ENCODE data around the gene TNKS1BP1. TPM values are rescaled to one million over a fixed set of nuclear protein-coding genes. Genes with fewer than 3 reads are reported as not detected.

TNKS1BP1 gene
- total and polyA plus RNA-seq, 9 of the 15 experiments (the other 6 are each of a cell fraction or from before 2014, with no cell fraction given), result 1.1 to 47.2 (median 10.9) TPM

DNA sequence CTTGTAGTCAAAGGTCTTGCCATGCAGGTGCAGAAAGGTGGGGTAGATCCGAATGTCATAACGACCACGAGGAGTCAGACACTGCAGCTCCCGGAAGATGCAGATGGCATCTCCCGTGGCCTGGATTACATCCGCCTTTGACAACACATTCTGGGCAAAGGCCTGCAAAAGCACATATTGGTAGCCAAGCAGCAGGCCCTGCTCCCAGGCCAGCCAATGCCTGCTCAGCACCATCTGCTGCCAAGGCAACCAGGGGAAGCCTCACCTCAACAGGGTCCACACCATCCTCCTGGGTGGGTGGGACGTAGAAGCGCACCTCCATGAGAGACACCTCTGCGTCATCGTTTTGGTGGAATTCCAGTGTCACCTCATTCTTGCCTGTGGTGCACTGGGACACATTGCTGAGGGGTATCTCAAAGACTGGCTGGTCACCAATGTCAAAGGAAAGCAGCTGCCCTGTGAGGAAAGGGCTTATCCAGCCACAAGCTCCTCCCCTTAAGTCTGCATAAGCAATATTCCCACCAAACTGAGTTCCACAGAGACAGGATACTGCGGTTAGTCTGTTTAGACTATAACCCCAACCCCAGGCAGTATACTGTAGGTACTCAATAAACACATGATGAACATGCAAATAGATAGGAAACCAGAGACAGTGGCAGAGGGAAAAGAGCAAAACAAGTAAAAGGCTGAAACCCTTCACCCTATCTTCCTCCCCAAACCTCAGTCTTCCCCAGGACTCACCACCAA, 8.1 kb upstream of the TNKS1BP1 start:
- intact Hi-C loops (cut with micrococcal nuclease), result no loop called here
- H3K79me2 ChIP-seq (ENCODE audit: control insufficient read depth, insufficient read depth, low read length), result peaks cover 40% of the 10 kb centered on the region
- no peaks in the 10 kb centered on the region for H3K9me1 ChIP-seq (ENCODE audit: control insufficient read depth, insufficient read depth, low read length)
- 98% methylated on average over 11 of the region's 11 CpGs for WGBS (ENCODE audit: insufficient coverage, low coverage, missing lambda C conversion rate)
- ChIA-PET CTCF (ENCODE audit: low intra/inter-chr PET ratio) (no interaction called here), POLR2A (interaction anchor here (0.6 to 1.4 kb wide), 2 partner anchors 10 to 32 kb away, joined by 3 to 9 read pairs; no protein-coding TSS in a partner anchor)
- H3K4me3 ChIP-seq, result no peak overlapping the region
- in situ Hi-C loops (cut with MboI), result no loop called here
- FAIRE-seq (no peak), ATAC-seq (no peak), DNase-seq (ENCODE audit: extremely low read depth in 1 of 4, low spot score in 3 of 4) (no peak)
- no peaks in the 10 kb centered on the region; the same call in 1 of the 2 replicates for H4K20me1 ChIP-seq (replicated peaks; ENCODE audit: control insufficient read depth, insufficient read depth, low read length)
- peaks cover 69% of the 10 kb centered on the region for H3K36me3 ChIP-seq (ENCODE audit: control insufficient read depth, insufficient read depth, low read length)
- no peaks in the 10 kb centered on the region for H3K27me3 ChIP-seq (ENCODE audit: control insufficient read depth in 2 of 2, insufficient read depth in 2 of 2, low read length in 2 of 2)
- H3K4me2 ChIP-seq (ENCODE audit: insufficient read depth, low read length), result no peak overlapping the region
- TF ChIP-seq, protein P1, sequence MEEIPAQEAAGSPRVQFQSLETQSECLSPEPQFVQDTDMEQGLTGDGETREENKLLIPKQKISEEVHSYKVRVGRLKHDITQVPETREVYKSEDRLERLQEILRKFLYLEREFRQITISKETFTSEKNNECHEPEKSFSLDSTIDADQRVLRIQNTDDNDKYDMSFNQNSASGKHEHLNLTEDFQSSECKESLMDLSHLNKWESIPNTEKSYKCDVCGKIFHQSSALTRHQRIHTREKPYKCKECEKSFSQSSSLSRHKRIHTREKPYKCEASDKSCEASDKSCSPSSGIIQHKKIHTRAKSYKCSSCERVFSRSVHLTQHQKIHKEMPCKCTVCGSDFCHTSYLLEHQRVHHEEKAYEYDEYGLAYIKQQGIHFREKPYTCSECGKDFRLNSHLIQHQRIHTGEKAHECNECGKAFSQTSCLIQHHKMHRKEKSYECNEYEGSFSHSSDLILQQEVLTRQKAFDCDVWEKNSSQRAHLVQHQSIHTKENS (CRISPR knock-in tag; IDR thresholded peaks at IDR 0.05), result no peak
- TF ChIP-seq TEAD4 (IDR thresholded peaks at IDR 0.05; ENCODE audit: low read length), result no peak
- 0 out of 2 replicates have a peak, but pooled peaks have one; percentile 58 for TF ChIP-seq TEAD4 (CRISPR knock-in tag; IDR thresholded peaks at IDR 0.05; ENCODE audit: borderline replicate concordance)
- H3K9me3 ChIP-seq (replicated peaks; ENCODE audit: control insufficient read depth, insufficient read depth, low read depth, low read length), result no peaks in the 10 kb centered on the region
- no TSS peak for BruUV-seq (replicated peaks)
- H2AFZ ChIP-seq (ENCODE audit: low read depth, low read length), result no peak overlapping the region
- H3K27ac ChIP-seq (ENCODE audit: extremely low read depth, low read depth, low read length), result no peak overlapping the region
- H3K9ac ChIP-seq (ENCODE audit: insufficient read depth in 1 of 2, low read depth in 2 of 2, low read length in 2 of 2), result 0 out of 4 replicates have a peak overlapping the region, but pooled peaks of 1 of the 2 experiments have one; percentile 1
- peaks cover 10 to 19% of the 10 kb centered on the region in 2 experiments; a peak in 4 of 5 replicates for H3K4me1 ChIP-seq (replicated peaks in 1 of 2; ENCODE audit: control insufficient read depth in 2 of 2, insufficient read depth in 2 of 2, low read length in 2 of 2)

Data from K562 (cell line).